ENCODE measurements around the gene BBS12.

DNA sequence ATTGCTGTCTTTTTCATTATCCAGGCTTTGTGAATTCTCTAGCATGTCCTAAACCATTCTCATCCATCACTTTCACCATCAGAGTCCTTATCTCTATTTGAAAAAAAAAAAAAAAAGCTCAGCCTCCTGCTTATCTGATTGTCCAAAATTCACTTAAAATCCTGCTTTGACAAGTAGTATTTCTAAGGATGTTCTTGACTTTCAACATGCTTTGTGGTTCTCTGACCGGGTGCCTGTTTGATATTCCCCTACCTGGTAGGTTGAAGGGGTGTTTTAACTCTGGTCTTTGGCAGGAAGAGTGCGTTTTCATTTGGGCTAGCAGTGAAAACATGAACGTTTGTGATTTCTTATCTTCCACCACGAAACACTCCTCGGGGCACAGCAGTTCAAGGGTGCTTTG lies 17.3 kb upstream of the BBS12 start:
- TF ChIP-seq, protein P1, sequence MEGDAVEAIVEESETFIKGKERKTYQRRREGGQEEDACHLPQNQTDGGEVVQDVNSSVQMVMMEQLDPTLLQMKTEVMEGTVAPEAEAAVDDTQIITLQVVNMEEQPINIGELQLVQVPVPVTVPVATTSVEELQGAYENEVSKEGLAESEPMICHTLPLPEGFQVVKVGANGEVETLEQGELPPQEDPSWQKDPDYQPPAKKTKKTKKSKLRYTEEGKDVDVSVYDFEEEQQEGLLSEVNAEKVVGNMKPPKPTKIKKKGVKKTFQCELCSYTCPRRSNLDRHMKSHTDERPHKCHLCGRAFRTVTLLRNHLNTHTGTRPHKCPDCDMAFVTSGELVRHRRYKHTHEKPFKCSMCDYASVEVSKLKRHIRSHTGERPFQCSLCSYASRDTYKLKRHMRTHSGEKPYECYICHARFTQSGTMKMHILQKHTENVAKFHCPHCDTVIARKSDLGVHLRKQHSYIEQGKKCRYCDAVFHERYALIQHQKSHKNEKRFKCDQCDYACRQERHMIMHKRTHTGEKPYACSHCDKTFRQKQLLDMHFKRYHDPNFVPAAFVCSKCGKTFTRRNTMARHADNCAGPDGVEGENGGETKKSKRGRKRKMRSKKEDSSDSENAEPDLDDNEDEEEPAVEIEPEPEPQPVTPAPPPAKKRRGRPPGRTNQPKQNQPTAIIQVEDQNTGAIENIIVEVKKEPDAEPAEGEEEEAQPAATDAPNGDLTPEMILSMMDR (IDR thresholded peaks at IDR 0.05) = no peak
- no peak for TF ChIP-seq EZH2 (IDR thresholded peaks at IDR 0.05; ENCODE audit: borderline replicate concordance, insufficient read depth, low read depth, low read length, poor library complexity, severe bottlenecking)

Data from B cell (primary cell).